HG03571 (cell line): ENCODE data around the gene CDHR3.

Experiments used
- ATAC-seq: cut with Tn5 transposase; IDR thresholded peaks from one replicate; pipeline ENCODE4 v1.9.1; 2021; ENCODE audit not compliant: unreplicated experiment

CDHR3 gene

DNA sequence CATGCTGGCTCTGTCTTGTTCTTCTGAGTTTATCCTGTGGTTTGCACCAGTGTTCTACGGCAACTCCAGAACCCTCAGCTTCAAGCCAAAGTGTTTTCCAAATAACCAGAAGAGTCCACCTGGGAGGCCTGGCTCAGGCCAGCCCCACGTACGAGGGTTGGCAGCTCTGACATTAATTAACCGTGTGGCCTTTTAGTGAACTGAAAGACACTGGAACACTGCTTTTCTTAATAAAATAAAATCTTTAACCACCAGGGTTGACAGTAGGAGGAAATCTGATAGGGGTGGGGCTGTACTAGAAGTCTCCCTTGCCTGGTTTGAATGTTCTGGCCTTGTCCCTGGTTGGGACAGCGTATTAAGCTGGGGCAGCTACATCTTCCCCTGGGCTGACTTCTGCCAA, 84.1 kb downstream of the CDHR3 start:
- no peak for ATAC-seq

DNA sequence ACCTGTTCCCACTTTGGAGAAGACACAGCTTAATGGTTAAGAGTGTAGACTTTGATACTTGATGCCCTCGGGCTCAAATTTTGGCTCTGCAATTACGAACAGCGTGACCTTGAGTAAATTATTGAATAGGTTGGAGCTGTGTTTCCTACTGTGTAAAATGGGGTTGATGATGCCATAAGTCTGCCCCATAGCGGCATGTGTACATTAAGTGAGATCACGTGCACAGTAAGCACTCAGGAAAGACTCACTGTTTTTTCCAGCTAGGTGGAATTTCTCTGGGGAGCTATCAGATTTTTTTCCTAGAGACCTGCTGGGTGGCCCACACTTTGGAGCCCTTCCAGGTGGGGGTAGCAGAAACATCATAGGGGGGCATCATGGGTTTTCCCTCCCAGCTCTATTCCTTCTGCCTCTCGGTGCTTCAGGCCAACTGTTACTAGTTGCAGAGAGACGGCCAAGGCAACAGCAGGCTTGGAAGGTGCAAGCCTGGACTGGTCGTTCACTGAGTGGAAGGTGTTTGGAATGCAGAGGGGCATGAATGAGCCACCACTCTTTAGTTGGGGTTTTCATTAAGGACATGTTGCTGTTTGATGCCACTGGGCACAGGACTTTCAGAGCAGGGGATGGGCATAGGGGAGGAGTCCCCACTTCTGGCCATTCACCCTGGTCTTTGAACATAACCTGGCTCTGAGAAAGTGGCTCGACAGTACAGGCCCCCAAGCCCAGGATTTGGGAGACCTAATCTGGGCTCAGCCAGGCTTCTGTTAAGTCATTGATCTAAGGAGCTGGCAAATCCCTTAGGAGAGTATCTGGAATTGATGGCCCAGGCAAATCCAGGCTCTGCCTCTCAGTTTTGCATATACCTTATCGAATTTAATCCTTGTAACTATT, 85.0 kb downstream of the CDHR3 start:
- ATAC-seq: no peak

DNA sequence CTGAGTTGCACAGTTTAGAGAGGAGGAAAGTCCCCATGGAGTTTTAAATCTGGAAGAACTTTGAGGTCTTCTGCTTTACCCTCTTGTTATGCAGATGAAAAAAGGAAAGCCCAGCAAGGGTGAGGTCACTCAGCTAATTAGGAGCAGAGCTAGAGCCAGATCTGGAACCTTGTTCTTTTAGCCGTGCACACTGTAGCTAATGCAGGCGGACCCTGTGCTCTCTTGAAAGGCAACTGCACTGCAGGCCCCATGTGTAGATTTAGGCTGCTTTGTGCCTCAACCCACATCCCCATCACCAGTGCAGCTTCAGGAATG, 85.6 kb downstream of the CDHR3 start:
- no peak for ATAC-seq

DNA sequence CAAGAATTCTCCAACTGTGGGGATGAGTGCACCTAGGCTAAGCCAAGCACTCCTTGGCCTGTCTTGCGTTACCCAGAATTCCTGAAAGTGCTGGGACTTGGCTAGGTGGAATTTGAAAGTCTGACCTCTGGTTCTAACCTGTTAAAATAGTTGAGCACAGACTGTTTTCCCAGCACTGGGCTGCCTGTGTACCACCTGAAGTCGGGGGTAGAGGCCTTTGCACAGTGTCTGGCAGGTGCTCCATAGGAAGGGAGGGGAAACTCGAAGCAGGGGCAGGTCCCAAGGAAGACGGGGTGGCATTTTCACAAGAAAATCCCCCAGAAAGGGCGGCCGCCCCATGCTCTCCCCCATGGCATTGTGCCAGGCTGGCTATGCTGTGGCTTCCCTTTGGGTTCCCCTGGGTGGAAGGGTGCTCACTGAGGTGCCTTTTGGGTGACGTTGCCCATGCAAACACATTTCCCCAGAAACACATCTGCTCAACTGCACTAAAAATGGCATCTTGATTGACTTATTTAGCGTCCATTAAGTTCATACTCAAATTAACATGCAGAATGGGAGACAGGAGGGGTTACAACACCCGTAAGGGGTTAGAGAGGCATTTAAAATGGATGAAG, 86.2 kb downstream of the CDHR3 start:
- ATAC-seq: no peak

DNA sequence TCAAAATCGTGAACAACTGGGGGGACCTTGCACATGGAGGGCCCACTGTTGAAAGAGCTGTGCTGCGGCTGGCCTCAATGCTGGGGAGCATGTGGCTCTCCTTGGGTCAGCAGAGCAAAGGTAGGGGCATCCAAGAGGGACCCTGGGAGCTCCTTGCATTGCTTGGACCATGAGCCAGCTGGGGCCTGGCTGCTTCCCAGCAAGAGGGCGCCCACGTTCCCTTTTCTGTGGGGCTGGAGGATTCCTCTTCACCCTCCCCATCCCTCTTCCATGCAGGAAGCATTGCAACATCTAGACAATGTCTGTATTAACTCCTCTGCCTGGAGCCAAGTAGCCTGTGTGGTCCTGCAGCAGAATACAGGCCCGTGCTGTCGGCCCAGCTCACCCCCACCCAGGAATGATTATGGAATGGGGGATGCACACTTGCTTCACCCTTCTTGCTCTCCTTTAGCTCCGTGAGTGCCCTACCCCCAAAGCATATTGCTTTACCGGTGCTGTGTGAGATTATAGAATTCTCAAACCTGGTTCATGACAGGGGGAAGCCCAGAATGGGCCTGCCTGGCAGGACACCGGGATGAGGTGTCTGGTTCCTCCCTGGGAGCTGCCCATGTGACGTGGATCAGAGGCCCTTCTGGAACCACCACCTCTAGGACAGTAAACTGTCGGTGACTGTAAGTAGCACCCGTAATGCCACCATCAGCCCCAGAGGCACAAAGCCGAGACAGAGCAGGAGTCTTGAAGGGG, 87.1 kb downstream of the CDHR3 start:
- ATAC-seq: no peak

DNA sequence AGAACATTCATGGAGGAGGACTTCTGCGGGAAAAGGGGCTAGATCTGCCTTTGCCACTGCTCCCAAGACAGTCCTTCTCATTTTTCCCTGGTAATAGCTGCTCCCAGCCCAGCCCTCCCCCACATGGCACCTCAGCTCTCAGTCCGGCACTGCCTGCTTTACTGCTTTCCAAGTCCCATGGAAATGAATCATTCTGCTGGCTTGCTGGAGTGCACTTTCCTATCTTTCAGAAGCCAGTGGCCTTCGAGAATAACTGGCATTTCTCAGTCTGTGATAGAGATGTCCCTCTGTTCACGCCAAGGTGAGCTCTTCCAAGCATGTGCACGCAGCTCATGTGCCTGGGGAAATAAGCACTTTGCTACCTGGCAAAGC, 87.7 kb downstream of the CDHR3 start:
- no peak for ATAC-seq

DNA sequence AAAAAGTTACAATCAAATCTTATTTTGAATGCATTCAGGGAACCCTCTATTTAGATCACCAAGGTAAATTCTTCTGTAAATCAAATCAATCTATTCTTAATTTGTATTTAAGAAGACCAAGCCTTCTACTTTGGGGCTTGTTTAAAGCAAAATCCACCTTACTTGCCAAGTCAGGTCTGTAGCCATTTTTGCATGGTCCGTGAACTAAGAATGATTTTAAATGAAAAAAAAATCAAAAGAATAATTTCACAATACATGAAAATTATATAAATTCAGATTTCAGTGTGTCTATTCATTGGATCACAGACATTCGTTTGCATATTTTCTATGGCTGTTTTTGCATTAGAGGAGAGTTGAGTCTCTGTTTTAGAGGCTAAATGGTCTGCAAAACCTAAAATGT, 89.6 kb downstream of the CDHR3 start:
- ATAC-seq: no peak

DNA sequence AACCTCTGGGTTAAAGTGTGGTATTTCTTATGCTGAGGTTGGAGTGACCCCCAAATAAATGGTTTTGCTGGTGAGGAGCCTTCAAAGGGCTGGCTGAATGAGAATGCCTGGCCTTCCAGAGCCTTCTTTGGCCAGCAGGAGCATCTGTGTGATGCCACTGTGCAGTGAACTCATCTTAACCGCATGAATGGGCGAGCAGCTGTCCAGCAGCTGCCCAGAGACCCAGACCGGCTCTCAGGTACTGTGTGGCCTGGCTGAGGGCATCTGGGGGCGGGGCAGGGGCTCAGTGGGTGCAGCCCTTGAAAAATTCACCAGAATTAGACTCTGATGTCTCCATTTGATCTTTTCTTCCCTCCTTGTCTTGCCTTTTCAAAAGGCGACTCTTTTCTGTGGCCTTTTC, 90.0 kb downstream of the CDHR3 start:
- no peak for ATAC-seq

DNA sequence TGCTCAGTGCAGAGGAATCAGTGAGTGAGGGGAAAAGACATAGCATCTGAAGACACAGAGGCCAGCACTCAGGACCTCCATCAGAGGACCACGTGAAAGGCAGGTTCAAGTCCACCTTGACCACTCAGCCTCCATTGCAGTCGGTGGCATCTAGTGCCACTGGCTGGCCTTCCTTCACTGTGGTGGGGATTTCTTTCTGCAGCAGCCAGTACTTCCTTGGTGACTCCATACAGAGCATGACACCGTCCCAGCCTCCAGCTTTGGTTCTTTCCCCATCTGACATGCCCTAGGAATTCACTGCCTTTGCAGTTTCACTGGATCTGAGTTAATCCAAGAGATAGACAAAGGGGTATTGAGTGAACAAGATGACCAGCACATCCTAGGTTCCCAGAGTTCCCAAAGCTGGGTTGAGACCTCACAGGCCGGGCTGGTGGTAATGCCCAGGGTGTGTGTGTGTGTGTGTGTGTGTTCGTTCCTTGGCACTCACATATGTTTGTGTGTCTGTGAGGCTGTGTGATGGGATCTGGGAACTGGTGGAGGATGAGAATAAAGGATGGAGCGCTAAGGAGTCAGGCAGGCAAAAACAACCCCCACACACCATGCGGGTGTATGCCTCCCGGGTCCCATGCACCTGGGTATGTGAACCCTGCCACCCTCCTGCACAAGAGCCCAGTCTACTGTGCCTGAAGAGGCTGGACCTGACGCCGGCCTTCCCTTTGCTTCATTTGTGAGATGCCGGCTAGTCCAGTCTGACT, 91.3 kb downstream of the CDHR3 start:
- ATAC-seq: no peak

DNA sequence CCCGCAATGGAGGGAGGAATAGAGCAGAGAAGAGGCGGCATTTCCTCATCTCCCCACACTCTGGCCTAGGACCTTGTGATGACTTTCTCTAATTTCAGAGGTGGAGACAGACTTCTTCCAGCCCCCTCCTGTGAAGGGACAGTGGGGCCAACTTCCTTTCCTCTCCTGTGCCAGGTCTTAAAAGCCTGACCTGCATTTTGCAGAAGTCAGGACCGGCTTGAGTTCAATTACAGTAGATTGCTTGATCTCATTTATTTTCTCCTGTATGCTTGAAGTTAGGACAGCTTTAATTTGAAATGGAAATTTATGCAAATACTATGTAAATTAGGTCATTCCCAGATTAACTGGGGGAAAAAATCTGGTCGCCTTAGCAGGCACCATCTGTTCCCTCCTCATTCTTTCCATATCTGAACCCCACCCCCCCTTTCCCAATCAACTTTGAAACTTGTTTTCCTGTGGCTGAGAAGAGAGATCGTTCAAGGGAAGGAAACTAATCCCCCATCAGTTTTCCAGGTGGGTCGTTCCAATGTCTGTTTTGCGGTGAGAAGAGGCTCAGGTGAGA, 92.0 kb downstream of the CDHR3 start:
- no peak for ATAC-seq

DNA sequence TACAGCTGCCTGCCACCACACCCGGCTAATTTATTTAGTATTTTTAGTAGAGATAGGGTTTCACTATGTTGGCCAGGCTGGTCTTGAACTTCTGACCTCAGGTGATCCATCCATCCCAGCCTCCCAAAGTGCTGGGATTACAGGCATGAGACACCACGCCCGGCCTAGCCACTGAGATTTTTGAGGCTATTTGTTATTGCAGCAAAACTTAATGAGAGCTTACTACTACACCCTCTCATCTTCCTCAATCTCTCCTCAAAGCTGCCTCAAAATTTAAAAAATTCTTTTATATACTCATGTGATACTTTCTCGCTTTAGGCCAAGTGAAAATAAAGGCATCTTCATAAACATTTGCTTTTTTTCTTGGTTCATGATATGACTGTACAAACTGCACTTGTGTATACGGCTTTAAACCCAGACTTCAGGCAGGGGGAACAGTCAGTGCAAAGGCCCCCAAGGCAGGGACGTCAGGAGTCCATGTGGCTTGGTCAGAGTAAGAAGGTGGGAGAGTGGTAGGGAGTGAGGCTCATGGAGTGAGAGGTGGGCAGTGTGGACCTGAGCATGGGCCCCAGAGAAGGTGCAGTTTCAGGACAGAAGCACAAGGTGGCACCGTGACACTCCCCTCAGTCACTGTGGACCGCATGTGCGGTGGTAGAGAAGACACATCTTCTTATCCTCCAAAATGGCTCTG, 93.6 kb downstream of the CDHR3 start:
- ATAC-seq: no peak

DNA sequence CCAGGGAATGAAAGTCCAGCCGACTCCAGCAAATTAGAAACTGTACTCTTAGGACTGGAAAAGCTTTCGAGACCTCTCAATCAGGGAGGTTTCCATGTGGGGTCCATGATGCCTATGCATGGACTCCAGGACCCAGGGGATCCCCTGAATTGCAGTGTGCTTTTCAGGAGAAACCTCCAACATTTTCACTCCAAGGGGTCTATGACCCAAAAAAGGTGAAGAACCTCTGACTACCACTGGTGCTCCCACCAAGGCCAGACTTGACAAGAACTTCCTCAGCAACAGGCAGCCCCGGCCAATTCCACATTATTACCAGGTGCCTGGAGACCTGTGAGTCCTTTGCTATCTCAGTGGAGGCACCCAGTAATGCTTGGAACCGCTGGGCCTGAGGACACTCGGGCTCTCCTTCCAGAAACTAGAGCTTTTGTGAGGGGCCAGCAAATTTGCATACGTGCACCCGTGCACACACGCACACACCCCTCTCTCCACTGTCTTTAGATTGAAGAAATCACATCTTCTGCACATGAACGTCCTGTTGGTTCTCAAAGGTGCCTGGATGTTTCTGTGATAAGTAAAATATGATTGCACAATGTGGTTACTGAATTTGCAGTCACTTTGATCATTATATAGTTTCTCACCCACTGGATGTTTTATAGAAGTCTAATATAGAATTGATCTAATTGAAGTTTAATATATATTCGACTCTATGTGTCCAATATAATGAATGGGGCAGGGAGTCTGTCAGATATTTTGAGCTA, 94.3 kb downstream of the CDHR3 start:
- ATAC-seq: no peak

DNA sequence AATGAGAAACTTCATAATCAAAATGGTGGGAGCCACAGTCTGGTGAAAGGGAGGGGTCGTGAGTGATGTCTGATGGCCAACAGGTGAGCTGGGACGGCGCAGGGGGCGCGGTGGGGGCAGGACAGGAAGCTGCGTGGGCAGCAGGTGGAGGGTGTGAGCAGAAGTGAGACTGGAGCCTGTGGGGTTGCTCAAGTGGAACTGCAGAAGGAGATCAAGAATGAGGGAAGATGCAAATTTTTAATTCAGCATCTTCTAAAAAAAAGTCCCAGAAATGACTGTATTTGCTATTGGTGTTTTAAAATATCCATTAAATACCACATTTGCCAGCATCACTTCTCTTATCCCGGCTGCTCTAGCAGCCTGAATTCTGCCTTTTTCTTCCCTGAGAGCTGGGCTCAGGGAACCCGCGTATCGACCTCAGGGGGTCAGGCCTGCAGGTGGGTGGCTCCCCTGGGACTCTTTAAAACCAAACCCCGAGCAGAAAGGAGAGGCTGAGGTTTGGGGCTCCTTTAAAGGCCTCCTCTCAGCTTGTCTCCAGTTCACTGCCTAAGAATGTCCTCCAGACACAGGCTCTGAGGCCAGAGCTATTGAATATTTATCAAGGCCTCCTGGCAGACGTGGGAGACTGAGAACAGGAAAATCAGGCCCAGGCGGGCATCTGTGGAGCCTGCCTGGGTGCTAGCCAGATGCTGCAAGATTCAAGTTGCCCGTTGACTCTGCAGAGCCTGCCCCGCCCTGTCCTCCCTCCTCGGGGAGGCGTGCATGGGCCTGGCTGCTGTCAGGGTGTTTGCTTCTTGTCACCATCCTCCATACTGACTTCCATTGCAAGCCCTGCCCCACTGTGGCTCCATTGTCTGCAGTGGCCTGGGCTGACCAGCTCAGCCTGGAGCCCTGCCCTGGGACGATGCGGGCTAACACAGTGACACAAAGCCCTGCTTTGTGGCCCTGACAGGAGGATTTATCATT, 95.2 kb downstream of the CDHR3 start:
- peak; percentile 61 for ATAC-seq

DNA sequence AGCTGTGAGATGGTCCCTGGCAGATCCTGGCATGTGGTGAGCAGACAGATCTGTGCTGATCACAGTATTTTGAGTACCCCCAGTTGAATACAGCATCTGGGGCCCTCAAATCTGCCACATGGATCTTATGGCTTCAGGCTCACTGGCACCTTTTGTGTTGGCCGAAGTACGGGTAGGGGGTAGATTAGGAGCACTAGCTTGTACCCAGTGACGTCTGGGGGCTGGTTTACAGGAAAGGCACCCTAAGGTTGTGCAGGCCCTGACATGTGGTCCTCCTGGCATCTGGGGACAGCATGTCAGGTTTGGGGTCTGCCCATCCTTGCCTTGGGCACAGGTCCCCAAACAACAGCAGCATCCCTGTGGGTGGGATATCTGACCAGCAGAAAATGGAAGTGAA, 95.9 kb downstream of the CDHR3 start:
- no peak for ATAC-seq

DNA sequence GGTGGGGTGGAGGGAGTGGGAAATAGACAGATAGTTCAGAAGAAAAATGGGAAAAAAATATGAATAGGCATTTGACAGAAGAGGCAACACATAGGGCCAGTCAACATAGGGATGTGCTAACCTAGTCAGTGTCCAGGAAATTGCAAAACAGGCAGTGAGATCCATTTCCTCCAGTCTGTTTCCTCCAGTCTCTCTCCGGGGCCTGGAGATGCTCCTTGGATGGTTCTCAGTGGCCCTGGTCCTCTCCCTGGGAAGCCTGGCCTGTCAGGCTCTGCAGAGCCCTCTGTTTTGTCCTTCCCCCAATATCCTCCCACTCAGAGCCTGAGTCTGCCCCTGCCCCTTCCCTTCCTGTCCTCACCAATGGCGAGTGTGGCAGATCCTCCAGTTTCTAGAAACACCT, 96.5 kb downstream of the CDHR3 start:
- no peak for ATAC-seq

DNA sequence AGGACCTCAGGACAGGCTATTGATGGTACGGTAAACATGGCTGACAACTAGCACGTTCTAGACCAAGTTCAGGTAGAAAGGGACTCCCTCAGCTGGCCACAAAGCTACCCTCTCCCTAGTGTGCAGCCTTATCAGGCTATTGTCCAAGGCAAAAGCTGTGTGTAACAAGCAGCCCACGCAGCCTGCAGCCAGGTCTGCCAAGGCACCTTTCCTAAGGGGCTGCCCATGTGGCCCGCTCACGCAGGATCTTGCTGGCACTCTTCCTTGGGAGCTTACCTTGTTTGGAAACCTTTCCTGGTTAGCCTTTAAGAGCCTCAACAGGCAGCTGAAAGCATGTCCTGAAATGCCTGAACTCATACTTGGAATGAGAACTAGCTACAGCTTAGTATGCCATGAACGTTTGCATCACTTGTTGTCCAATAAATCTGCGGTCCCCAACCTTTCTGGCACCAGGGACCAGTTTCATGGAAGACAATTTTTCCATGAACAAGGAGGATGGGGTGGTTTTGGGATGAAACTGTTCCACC, 97.4 kb downstream of the CDHR3 start:
- ATAC-seq: no peak

DNA sequence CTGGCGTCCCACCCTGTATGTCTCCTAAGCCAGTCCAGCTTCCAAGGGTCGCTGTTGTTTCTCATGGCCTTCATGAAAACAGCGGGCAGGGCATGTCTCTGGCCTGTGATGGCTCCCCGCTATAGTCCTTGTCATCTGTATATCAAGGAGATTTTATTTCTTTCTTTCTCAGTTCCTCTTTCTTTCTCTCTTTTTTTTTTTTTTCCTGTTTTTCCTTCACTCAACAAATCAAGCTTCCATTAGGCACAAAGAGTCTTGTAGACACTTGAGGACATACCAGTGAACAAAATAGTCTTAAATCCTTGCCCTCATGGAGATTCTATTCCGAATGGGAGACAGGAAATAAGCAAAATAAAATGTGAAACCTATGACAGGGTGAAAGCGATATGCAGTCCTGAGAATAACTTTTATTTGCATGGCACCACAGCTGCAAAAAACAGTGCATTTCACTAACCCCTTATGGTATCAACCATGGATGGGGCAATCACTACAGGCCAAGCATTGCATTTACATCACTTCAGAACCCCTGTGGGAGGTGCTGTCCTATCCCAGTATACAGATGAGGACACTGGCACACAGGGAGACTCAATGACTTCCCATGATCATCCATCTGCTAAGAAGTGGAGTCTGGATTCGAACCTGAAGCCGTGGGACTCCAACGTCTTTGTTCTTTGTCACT, 98.4 kb downstream of the CDHR3 start:
- no peak for ATAC-seq

DNA sequence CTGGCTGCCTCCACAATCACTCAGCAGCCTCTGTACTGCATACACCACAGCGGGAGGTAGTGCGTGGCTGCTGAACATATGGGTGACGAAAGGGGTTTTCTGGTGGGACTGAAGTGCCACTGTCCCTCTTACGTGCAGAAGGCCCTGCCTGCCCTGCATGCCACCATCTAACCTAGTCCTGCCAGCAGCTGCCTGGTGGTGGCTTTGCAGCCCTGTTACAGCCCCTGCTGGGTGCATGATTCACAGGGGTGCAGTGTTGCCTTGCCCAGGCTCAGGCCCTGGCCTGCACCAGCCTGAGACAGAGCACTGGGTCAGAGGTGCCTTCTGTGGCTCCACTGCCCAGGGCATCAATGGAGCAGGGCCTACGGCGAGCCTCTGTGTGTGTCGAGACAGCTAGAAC, 98.9 kb downstream of the CDHR3 start:
- no peak for ATAC-seq
